Activated T-helper 1 cell treated with anti-CD3 and anti-CD28 coated beads, Interleukin-2, amount 50 U/mL, for 16 hours (primary cell): ENCODE data around the gene YIF1A.
A peak's percentile ranks its signal among the peaks of the same experiment; 100 is the strongest.
"Not testable (repeated sequence)": the region's sequence is repeated elsewhere in the genome, so short reads cannot be mapped to it uniquely, and the experiment has no call there.

ENCODE experiments used
- DNase-seq, 2 donors: peaks; one replicate each; pipeline ENCODE4 v3.0.0-alpha.2; 2020; ENCODE audit warnings: low read depth in 1 of 2, low spot score in 1 of 2

The YIF1A gene

GRCh38 chr11:66326261-66327111 lies 37.5 kb upstream of the YIF1A start:
- DNase-seq: no peak

- no peak for DNase-seq
Observed at GRCh38 chr11:66325263-66325671, 36.3 kb upstream of the YIF1A start.

GRCh38 chr11:66324664-66325063 lies 35.7 kb upstream of the YIF1A start:
- no peak for DNase-seq

GRCh38 chr11:66323684-66324083 lies 34.7 kb upstream of the YIF1A start:
- no peak for DNase-seq

- DNase-seq: no peak
Observed at GRCh38 chr11:66322732-66323427, 33.9 kb upstream of the YIF1A start.

- DNase-seq: no peak
Observed at GRCh38 chr11:66321606-66322005, 32.7 kb upstream of the YIF1A start.

GRCh38 chr11:66320748-66321147 lies 31.8 kb upstream of the YIF1A start:
- DNase-seq: not testable (repeated sequence)

- DNase-seq: not testable (repeated sequence)
Observed at GRCh38 chr11:66320289-66320688, 31.3 kb upstream of the YIF1A start.

GRCh38 chr11:66318600-66318970 lies 29.6 kb upstream of the YIF1A start:
- DNase-seq: no peak

GRCh38 chr11:66317723-66318599 lies 29.0 kb upstream of the YIF1A start:
- DNase-seq: no peak

- DNase-seq: no peak
Observed at GRCh38 chr11:66317322-66317722, 28.4 kb upstream of the YIF1A start.

- no peak for DNase-seq
Observed at GRCh38 chr11:66316849-66317251, 27.9 kb upstream of the YIF1A start, which contains the start of gene CD248. CD248 (minus strand) TSS chr11:66317044; CDS start chr11:66317027, 17 bp downstream.

- DNase-seq: no peak
Observed at GRCh38 chr11:66315921-66316811, 27.2 kb upstream of the YIF1A start.

- no peak for DNase-seq
Observed at GRCh38 chr11:66315498-66315885, 26.5 kb upstream of the YIF1A start.

- DNase-seq: no peak
Observed at GRCh38 chr11:66314561-66315497, 25.9 kb upstream of the YIF1A start.

GRCh38 chr11:66314186-66314501 lies 25.2 kb upstream of the YIF1A start:
- DNase-seq: no peak

- no peak for DNase-seq
Observed at GRCh38 chr11:66313321-66314185, 24.6 kb upstream of the YIF1A start.

GRCh38 chr11:66312549-66313320 lies 23.8 kb upstream of the YIF1A start:
- peak; percentile 93 to 99 for DNase-seq
